Parathyroid adenoma (tissue), 2 donors: ENCODE measurements around the gene ACKR2.

Source experiments
- H2AFZ ChIP-seq: fragments of 300-600 bp; sonication (generic); one replicate; pipeline ENCODE4 v1.7.0; 2017; ENCODE audit warnings: antibody characterized with exemption, mild to moderate bottlenecking
- H3K27ac ChIP-seq: fragments of 300-600 bp; sonication (generic); one replicate; pipeline ENCODE4 v1.7.0; 2017
- H3K27me3 ChIP-seq: fragments of 300-600 bp; sonication (generic); one replicate; pipeline ENCODE4 v1.7.0; 2017; ENCODE audit warnings: low read length; ENCODE audit not compliant: control insufficient read depth, insufficient read depth
- H3K36me3 ChIP-seq: fragments of 300-600 bp; sonication (generic); one replicate; pipeline ENCODE4 v1.7.0; 2017; ENCODE audit warnings: low read length; ENCODE audit not compliant: control insufficient read depth, insufficient read depth
- H3K4me1 ChIP-seq: fragments of 300-600 bp; sonication (generic); one replicate; pipeline ENCODE4 v1.7.0; 2017; ENCODE audit warnings: control low read depth
- H3K4me2 ChIP-seq: fragments of 300-600 bp; sonication (generic); one replicate; pipeline ENCODE4 v1.7.0; 2017; ENCODE audit warnings: low read length
- H3K4me3 ChIP-seq: fragments of 300-600 bp; sonication (generic); one replicate; pipeline ENCODE4 v1.7.0; 2017; ENCODE audit warnings: low read depth, low read length
- H3K79me2 ChIP-seq: fragments of 300-600 bp; sonication (generic); one replicate; pipeline ENCODE4 v1.7.0; 2017; ENCODE audit warnings: control low read depth
- H3K9ac ChIP-seq: fragments of 300-600 bp; sonication (generic); one replicate; pipeline ENCODE4 v1.7.0; 2017; ENCODE audit warnings: mild to moderate bottlenecking
- H3K9me3 ChIP-seq: fragments of 300-600 bp; sonication (generic); one replicate; pipeline ENCODE4 v1.7.0; 2017; ENCODE audit warnings: low read length; ENCODE audit not compliant: control insufficient read depth
- CTCF ChIP-seq: fragments of 300-600 bp; sonication (generic); IDR thresholded peaks from one replicate; pipeline ENCODE4 v1.7.0; 2017; ENCODE audit warnings: antibody characterized with exemption, mild to moderate bottlenecking
- donor health status: primary hyperparathyroidism.

The ACKR2 gene

GRCh38 chr3:42786631-42787030 lies 22.6 kb upstream of the ACKR2 start:
- Histone ChIP-seq H3K4me2 (no peak overlapping the region), H2AFZ (no peak overlapping the region), H3K9ac (no peak overlapping the region), H3K9me3 (no peaks in the 10 kb centered on the region), H3K79me2 (peaks cover 13% of the 10 kb centered on the region), H3K27me3 (no peaks in the 10 kb centered on the region), H3K4me1 (no peaks in the 10 kb centered on the region), H3K27ac (no peak overlapping the region), H3K4me3 (no peak overlapping the region), H3K36me3 (no peaks in the 10 kb centered on the region)
- no peak for TF ChIP-seq CTCF

- H3K4me1 ChIP-seq = peaks cover 3% of the 10 kb centered on the region
- no peaks in the 10 kb centered on the region for H3K27me3 ChIP-seq
- H3K27ac ChIP-seq = no peak overlapping the region
- peaks cover 38% of the 10 kb centered on the region for H3K79me2 ChIP-seq
- no peaks in the 10 kb centered on the region for H3K9me3 ChIP-seq
- no peak overlapping the region for H3K4me2 ChIP-seq
- H3K9ac ChIP-seq = no peak overlapping the region
- no peak overlapping the region for H3K4me3 ChIP-seq
- no peaks in the 10 kb centered on the region for H3K36me3 ChIP-seq
- no peak for TF ChIP-seq CTCF
- no peak overlapping the region for H2AFZ ChIP-seq
Measured at GRCh38 chr3:42790714-42791229, 18.5 kb upstream of the ACKR2 start.

GRCh38 chr3:42795621-42796181 lies 13.5 kb upstream of the ACKR2 start:
- Histone ChIP-seq H3K9me3 (no peaks in the 10 kb centered on the region), H3K9ac (no peak overlapping the region), H3K27me3 (no peaks in the 10 kb centered on the region), H3K4me3 (no peak overlapping the region), H3K4me1 (peaks cover 3% of the 10 kb centered on the region), H3K79me2 (peaks cover 39% of the 10 kb centered on the region), H2AFZ (no peak overlapping the region), H3K36me3 (no peaks in the 10 kb centered on the region), H3K4me2 (no peak overlapping the region), H3K27ac (no peak overlapping the region)
- no peak for TF ChIP-seq CTCF

GRCh38 chr3:42796332-42796885 lies 12.8 kb upstream of the ACKR2 start:
- no peak overlapping the region for H3K4me3 ChIP-seq
- no peak overlapping the region for H3K4me2 ChIP-seq
- H3K36me3 ChIP-seq = no peaks in the 10 kb centered on the region
- no peak overlapping the region for H3K9ac ChIP-seq
- H3K79me2 ChIP-seq = peaks cover 45% of the 10 kb centered on the region
- H3K9me3 ChIP-seq = no peaks in the 10 kb centered on the region
- H3K27me3 ChIP-seq = no peaks in the 10 kb centered on the region
- peaks cover 3% of the 10 kb centered on the region for H3K4me1 ChIP-seq
- no peak for TF ChIP-seq CTCF
- no peak overlapping the region for H2AFZ ChIP-seq
- H3K27ac ChIP-seq = no peak overlapping the region

- H3K4me2 ChIP-seq = no peak overlapping the region
- H3K79me2 ChIP-seq = peaks cover 38% of the 10 kb centered on the region
- no peak overlapping the region for H2AFZ ChIP-seq
- TF ChIP-seq CTCF = no peak
- H3K27ac ChIP-seq = no peak overlapping the region
- H3K36me3 ChIP-seq = no peaks in the 10 kb centered on the region
- H3K27me3 ChIP-seq = no peaks in the 10 kb centered on the region
- H3K9ac ChIP-seq = no peak overlapping the region
- H3K4me3 ChIP-seq = no peak overlapping the region
- H3K4me1 ChIP-seq = peaks cover 3% of the 10 kb centered on the region
- no peaks in the 10 kb centered on the region for H3K9me3 ChIP-seq
Measured at GRCh38 chr3:42799376-42799775, 9.9 kb upstream of the ACKR2 start.
